Measurements from ENCODE around the gene COA3.

COA3 gene

GRCh38 chr17:42814633-42815399 is 16.3 kb upstream of the COA3 start:
- TF ChIP-seq CTCF (conservative IDR thresholded peaks at IDR 0.05): no peak
- H3K27ac ChIP-seq: no peak overlapping the region

- TF ChIP-seq CTCF (conservative IDR thresholded peaks at IDR 0.05): no peak
- H3K27ac ChIP-seq: no peak overlapping the region
These were observed 10.7 kb upstream of the COA3 start for GRCh38 chr17:42809250-42809649.

GRCh38 chr17:42806249-42806648 is 7.7 kb upstream of the COA3 start:
- TF ChIP-seq CTCF (conservative IDR thresholded peaks at IDR 0.05): no peak
- peak overlapping the region; percentile 91 for H3K27ac ChIP-seq

DNA sequence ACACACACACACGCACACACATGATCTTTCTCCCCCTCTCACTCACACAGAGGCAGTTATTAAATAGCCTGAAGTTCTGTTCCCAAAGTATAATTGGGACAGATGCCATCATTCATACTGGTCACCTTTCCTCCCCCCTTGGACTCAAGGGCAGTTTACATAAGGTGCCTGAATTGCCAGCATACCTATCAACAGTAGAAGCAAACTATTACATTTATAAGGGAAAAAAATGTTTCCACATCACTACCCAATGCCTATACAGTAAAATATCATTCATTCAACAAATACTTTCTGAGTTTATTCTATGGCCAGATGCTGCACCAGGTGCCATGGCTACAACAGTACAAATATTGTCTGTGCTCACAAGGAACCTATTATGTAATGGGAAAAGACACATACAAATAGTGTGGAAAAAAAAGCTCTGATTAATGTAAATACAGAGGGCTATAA is 6.4 kb upstream of the COA3 start:
- peak overlapping the region; percentile 91 for H3K27ac ChIP-seq
- no peak for TF ChIP-seq CTCF (conservative IDR thresholded peaks at IDR 0.05)

DNA sequence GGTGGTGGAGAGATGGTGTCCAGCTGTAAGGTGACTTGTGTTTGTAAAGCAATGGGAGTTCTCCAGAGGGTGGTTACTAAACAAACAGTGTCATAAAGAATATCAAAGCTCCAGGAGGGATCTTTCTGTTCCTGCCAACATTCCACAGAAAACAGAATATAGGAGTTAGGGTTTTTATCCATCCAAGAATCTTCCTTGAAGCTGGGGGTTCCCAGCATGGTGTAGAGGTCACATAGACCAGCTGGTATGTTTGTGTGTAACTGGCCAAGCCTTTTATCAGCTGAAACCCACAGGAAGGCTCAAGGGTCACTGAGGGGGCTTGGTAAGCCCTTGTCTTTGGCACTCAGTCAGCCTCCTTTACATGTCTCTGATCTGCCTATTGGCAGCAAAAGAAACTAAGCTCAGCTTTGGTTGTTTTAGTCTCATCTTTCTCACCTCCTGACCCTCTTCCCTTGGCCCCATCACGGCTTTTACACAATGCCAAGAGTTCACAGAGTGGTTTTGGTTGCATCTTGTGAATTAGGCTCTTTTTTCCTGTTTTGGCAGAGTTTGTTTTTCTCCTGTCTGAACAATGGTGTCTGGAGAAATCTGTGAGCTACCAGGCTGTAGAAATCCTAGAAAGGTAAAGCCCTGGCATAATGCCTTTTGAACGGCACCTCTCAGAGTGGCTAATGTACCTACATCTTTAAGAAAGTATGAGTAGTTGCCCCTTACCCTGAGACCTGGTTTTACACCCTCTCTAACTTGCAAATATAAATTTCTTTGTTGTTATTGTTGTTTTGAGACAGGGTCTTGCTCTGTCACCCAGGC is 4.8 kb upstream of the COA3 start:
- no peak for TF ChIP-seq CTCF (conservative IDR thresholded peaks at IDR 0.05)
- peak overlapping the region; percentile 91 for H3K27ac ChIP-seq

DNA sequence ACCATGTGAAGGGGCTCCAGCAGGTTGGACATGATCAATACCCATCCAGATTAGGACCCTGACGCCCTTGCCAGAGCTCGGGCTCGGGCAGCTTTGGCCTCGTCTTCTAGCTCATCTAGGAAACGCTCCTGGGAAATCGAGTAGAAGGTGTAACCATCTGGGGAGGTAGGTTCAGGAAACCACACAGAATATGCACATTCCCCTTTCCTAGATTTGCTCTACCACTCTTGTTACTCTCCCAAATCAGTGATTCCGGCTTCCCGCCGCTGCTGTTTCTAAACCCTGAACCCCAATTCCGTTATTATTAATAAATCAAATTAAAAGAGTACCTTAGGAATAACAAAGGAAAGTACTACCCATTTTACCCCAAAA is 507 bp downstream of the COA3 start:
- no peak for TF ChIP-seq CTCF (conservative IDR thresholded peaks at IDR 0.05)

More for the DNA sequence above, 507 bp downstream of the COA3 start:
- H3K27ac ChIP-seq: peak overlapping the region; percentile 77; the same call in 1 of the 2 replicates
